ENCODE data around the gene ZNF785.

DNA sequence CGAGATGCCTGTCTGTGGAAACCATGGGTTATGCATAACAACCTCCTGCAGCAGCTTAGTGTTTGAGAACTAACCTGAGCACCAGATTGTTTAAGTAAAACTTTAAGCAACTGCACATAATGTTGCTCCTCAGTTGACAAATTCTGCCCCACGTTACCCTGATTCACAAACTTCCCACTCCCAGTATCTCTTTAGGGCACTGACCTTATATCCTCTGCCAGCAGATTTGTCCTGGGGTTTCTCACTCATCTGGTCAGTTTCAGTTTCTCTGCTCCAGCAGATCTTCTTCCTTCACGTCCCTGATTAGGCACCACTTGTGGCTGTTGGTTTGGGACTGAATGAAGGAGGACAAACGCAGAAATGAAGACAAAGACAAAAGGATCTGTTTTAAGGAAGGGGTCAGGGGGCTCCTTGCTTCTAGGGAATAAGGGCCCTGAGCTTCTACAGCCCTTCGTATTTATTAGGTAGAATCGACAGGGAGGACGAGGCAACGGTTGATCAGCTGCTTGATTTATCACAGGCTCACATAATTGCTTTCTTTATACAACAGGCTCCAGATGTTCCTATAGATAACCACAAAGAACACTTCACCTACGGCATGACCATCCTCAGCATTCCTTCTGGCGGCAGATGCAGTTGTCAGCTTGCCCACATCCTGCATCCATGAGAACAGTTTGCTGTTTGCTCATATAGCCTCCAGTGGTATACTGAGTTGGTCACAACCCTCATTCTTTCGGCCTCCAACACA, 38.2 kb upstream of the ZNF785 start:
- TF ChIP-seq POLR2AphosphoS5 (IDR thresholded peaks at IDR 0.05; ENCODE audit: low read depth, low read length) (no peak), TAF1 (IDR thresholded peaks at IDR 0.05; ENCODE audit: borderline replicate concordance, low read depth, low read length) (no peak), POLR2A (IDR thresholded peaks at IDR 0.05; ENCODE audit: low read depth, low read length) (no peak)

Data from GM12892 (cell line).